DND-41 (cell line): ENCODE results near the gene ASPG.

Experiments used
- EZH2 ChIP-seq: IDR thresholded peaks from 3 replicates; pipeline ENCODE4 v1.6.1; 2012; ENCODE audit warnings: borderline replicate concordance, low read depth, mild to moderate bottlenecking, moderate library complexity, low read length, inconsistent platforms; ENCODE audit not compliant: severe bottlenecking
- TF ChIP-seq, protein P1 (sequence below): IDR thresholded peaks from 2 replicates; pipeline ENCODE4 v1.5.1; 2012; ENCODE audit warnings: borderline replicate concordance, low read length, moderate library complexity, mild to moderate bottlenecking; ENCODE audit not compliant: poor library complexity, severe bottlenecking; ENCODE audit errors: extremely low read depth

GRCh38 chr14:104145826-104146601, 60.5 kb downstream of the ASPG start:
- TF ChIP-seq, protein P1, sequence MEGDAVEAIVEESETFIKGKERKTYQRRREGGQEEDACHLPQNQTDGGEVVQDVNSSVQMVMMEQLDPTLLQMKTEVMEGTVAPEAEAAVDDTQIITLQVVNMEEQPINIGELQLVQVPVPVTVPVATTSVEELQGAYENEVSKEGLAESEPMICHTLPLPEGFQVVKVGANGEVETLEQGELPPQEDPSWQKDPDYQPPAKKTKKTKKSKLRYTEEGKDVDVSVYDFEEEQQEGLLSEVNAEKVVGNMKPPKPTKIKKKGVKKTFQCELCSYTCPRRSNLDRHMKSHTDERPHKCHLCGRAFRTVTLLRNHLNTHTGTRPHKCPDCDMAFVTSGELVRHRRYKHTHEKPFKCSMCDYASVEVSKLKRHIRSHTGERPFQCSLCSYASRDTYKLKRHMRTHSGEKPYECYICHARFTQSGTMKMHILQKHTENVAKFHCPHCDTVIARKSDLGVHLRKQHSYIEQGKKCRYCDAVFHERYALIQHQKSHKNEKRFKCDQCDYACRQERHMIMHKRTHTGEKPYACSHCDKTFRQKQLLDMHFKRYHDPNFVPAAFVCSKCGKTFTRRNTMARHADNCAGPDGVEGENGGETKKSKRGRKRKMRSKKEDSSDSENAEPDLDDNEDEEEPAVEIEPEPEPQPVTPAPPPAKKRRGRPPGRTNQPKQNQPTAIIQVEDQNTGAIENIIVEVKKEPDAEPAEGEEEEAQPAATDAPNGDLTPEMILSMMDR = no peak
- TF ChIP-seq EZH2 = no peak
